HG03469 (cell line): Measurements from ENCODE around the gene ANKS1A.

Source experiments
- ATAC-seq: cut with Tn5 transposase; IDR thresholded peaks from one replicate; pipeline ENCODE4 v1.9.1; 2021; ENCODE audit warnings: mild to moderate bottlenecking, moderate library complexity, moderate number of reproducible peaks; ENCODE audit not compliant: unreplicated experiment

Gene ANKS1A

GRCh38 chr6:35034411-35035191 is 145.5 kb downstream of the ANKS1A start:
- ATAC-seq: no peak

GRCh38 chr6:35035481-35036030 is 146.5 kb downstream of the ANKS1A start:
- no peak for ATAC-seq

- no peak for ATAC-seq
Measured at GRCh38 chr6:35036059-35036827, 147.2 kb downstream of the ANKS1A start.

GRCh38 chr6:35036828-35037663 is 148.0 kb downstream of the ANKS1A start:
- ATAC-seq: no peak

GRCh38 chr6:35037664-35038038 is 148.6 kb downstream of the ANKS1A start:
- no peak for ATAC-seq

- ATAC-seq: no peak
Measured at GRCh38 chr6:35038076-35038475, 149.0 kb downstream of the ANKS1A start.

- ATAC-seq: no peak
Measured at GRCh38 chr6:35040398-35040797, 151.3 kb downstream of the ANKS1A start.

- ATAC-seq: no peak
Measured at GRCh38 chr6:35041086-35041861, 152.2 kb downstream of the ANKS1A start.

- no peak for ATAC-seq
Measured at GRCh38 chr6:35042031-35042815, 153.2 kb downstream of the ANKS1A start.

- no peak for ATAC-seq
Measured at GRCh38 chr6:35043381-35044130, 154.5 kb downstream of the ANKS1A start.

- ATAC-seq: no peak
Measured at GRCh38 chr6:35044145-35044745, 155.2 kb downstream of the ANKS1A start.

- ATAC-seq: no peak
Measured at GRCh38 chr6:35044761-35045421, 155.8 kb downstream of the ANKS1A start.

GRCh38 chr6:35046103-35046502 is 157.0 kb downstream of the ANKS1A start:
- ATAC-seq: no peak

- no peak for ATAC-seq
Measured at GRCh38 chr6:35046862-35047261, 157.8 kb downstream of the ANKS1A start.

- ATAC-seq: no peak
Measured at GRCh38 chr6:35047265-35048011, 158.4 kb downstream of the ANKS1A start.

GRCh38 chr6:35048031-35048613 is 159.1 kb downstream of the ANKS1A start:
- ATAC-seq: no peak

- no peak for ATAC-seq
Measured at GRCh38 chr6:35048631-35049083, 159.6 kb downstream of the ANKS1A start.
